HG03520 (cell line): ENCODE results near the gene OSBPL3.
A peak's percentile ranks its signal among the peaks of the same experiment; 100 is the strongest.

Source experiments
- ATAC-seq: cut with Tn5 transposase; IDR thresholded peaks from one replicate; pipeline ENCODE4 v1.9.1; 2021; ENCODE audit warnings: mild to moderate bottlenecking, moderate library complexity; ENCODE audit not compliant: unreplicated experiment

Gene OSBPL3

DNA sequence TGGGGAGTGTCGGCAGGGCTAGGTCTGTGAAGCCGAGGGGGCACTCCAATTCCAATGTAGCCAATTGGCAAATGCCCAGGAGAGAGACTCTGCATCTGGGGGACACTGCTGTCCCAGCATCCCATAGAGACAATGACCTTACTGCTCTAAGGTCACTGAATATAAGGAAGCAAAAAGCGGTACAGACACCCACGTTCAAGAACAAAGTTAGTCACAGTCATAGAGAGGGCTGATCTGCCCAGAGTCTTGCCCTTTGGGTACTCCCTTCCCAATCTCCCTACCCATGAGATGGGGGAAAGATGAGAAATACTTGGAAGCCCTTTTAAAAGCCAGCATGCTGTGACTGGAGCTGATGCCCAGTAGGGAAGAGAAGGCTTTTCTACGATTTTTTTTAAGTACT is 146.4 kb downstream of the OSBPL3 start:
- ATAC-seq, result no peak

DNA sequence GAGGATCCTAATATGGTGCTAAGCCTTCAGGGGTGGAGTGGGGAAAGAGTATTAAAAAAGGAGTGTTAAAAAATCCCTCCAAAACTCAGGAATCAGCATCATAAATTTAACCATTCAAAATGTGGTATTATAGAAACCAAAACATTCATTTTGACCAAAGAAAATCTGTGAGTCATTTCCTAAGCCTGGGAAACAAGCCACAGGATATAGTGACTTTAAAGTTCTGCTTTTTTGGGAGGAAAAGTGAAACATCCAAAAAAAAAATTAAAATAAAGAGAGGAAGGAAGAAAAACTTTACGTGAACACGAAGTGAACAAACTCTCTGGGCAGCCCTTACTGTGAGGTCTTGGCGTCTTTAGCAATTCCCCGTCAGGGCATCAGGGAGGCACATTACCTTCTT is 148.7 kb downstream of the OSBPL3 start:
- no peak for ATAC-seq

DNA sequence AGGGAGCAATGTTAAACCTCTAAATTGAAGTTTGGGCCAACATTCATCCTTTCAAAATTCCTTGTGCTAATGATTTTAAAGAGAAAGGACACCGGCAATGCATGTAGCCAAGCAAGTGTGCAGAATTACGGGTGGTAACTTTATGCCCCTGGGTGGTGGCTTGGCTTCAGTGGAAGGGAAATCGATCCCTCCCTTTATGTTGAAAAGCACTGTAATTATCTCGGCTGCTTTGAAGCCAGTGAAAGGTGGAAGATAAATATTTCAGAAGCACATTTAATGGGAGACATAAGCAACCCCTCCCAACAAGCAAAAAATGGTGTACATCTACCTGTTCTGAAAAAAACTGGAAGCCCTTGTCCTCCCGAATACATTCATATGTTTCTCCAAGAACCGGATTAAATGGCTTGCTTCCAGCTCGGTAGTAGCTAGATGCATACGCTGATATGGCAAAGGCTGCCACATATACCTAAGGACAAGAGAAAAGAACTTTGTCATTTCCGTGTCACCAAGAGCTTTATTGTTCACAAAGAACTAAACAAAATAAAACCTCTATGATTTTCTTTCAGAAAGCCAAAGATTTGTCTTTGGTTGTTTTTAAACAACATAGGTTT is 149.4 kb downstream of the OSBPL3 start:
- ATAC-seq, result no peak

GRCh38 chr7:24829787-24830186 is 150.2 kb downstream of the OSBPL3 start:
- no peak for ATAC-seq

GRCh38 chr7:24828891-24829661 is 150.9 kb downstream of the OSBPL3 start:
- no peak for ATAC-seq

DNA sequence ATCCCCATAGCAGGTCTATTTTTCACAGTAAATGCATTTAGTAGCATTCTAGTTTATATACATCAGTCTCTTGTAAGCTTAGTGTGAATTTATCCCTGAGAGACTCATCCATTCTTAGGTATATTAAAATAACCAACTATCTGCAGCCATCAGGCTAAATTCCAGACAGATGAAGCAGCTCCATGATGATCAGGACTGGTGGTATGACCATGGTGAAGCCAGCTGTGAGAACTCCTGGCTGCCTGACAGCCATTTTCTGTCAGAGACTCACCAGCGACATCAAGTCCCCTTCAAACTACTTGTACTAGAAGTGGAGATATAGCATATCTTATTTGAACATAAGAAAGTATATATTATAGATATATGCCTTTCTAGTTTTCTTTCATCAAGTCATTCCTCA is 152.4 kb downstream of the OSBPL3 start:
- no peak for ATAC-seq

DNA sequence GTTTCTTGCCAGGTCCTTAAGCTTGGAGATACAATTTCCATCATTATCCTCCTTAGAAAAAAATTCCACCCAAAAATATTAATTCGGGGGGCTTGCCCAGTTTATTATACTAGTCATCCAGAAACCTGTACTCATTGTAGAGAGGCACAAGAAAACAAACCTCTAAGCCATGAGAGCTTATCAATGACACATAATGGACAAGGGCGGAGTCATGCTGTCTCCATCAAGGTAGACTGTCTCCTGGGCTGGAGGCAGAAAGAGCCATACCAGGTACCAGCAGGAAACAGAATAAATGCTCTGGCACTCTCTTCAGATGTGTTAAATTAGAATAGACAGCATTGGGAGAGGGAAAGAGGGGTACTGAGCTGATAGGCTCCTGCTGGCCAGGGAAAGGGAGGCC is 153.0 kb downstream of the OSBPL3 start:
- ATAC-seq, result no peak

GRCh38 chr7:24826662-24827020 is 153.3 kb downstream of the OSBPL3 start:
- ATAC-seq, result no peak

- no peak for ATAC-seq
Measured at GRCh38 chr7:24825931-24826661, 153.9 kb downstream of the OSBPL3 start.

GRCh38 chr7:24825381-24825794 is 154.6 kb downstream of the OSBPL3 start:
- ATAC-seq, result no peak

- ATAC-seq, result no peak
Measured at GRCh38 chr7:24824896-24825295, 155.1 kb downstream of the OSBPL3 start.

DNA sequence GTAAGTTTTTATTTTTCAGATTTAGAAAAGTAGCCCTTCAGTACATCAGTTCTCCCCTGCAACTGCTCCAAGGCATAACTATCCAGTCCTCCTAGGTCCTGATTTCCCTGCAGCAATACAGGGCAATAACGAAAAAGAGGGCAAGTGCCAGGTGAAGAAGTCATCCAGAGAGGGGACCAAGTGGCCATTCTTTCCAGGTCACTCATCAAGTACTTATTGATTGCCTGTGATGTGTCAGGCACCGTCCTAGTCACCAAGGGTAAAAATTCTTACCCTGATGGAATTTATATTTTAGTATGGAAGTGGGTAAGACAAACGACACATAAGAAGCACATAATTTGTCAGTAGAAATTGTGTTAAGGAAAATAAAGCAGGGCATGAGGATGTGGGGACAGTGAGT is 155.6 kb downstream of the OSBPL3 start:
- ATAC-seq, result no peak

DNA sequence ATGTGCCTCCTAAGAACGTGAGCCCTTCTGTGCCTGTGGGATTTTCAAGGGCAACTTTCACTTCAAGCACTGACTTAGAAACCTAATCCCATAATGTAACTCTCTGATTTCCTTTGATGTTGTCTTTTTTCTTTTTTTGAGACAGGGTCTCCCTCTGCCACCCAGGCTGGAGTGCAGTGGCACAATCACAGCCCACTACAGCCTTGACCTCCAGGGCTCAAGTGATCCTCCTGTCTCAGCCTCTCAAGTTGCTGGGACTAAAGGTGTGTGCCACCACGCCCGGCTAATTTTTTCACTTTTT is 158.3 kb downstream of the OSBPL3 start:
- no peak for ATAC-seq

- ATAC-seq, result peak; percentile 74
Measured at GRCh38 chr7:24821045-24821753, 158.8 kb downstream of the OSBPL3 start.

DNA sequence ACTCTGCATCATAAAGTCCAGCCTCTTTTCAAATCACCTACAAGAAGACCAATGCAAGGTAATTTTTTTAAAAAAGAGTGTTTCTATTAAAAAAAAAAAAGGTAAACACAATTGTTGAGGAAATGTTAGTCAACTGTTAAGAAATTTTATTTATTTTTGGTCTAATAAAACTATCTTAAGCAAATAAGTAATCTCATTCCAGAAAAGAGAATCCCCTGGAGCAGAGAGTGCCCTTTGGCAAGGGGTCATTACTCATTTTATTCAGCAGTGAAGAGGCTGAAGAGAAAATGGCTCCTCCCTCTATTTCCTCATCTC is 159.3 kb downstream of the OSBPL3 start:
- no peak for ATAC-seq

DNA sequence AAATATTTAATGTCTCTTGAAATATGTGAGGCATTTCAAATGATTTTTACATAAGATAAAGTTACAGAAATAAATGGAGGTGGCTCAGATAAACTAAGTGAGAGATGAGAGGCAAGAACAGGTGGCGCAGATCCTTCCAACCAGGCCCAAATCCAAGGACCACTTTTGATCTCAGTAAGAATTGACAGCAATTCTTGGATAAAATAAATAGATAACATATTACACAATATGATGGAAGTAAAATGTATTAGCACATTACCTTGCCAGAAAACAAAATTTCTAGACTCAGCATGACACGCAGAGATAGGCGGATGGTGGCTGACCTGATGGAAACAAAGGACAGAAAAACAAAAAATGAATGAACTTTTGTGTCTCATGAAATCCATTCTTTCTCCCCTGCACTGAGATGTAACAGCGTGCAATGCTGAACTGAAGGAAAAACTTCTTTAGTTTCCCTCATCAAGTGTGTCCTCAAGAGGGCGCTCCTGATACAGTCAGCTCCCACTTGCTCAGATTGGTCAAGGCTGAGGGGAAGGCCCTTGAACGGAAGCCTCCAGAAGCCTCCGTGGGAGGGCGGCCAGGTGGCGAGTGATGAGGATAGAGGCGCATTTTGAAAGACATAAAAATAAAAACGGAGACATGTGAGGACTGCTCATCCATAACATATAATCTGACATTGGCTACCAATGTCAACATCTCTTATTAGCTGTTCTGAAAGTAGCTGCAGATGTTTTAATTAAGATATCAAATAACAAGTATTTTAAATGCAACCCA is 159.9 kb downstream of the OSBPL3 start:
- peak; percentile 74 for ATAC-seq

DNA sequence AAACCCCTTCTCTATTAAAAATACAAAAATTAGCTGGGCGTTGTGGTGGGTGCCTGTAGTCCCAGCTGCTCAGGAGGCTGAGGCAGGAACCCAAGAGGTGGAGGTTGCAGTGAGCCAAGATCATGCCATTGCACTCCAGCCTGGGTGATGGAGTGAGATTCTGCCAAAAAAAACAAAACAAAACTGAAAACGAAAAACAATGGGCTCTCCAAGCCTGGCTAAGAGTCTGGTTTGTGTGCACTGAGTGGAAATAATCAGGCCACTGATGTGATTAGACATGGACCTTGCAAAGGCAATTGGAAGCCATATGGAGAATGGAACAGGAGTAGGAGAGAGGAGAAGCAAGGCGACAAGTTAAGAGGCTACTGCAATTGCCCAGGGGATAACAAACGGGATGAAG is 162.6 kb downstream of the OSBPL3 start:
- no peak for ATAC-seq

DNA sequence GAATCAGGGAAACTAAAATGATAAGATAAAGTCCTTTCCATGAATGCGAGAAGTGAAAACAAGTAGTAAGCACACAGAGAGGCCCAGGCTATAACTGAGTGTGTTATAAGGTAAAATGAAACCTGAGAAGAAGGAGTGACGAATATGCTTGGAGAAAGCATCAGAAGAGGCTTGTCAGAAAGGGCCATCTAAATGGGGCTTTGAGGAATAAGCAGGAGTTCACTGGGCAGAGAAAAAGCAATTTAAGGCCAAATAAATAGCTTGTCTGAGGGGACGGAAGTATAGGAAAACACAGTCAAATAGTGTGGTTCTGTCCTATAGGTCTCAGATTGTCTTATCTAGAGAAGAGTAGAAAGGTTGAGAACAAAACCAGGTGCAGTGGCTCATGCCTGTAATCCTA is 163.1 kb downstream of the OSBPL3 start:
- no peak for ATAC-seq

GRCh38 chr7:24812305-24812945 is 167.6 kb downstream of the OSBPL3 start:
- ATAC-seq, result no peak

DNA sequence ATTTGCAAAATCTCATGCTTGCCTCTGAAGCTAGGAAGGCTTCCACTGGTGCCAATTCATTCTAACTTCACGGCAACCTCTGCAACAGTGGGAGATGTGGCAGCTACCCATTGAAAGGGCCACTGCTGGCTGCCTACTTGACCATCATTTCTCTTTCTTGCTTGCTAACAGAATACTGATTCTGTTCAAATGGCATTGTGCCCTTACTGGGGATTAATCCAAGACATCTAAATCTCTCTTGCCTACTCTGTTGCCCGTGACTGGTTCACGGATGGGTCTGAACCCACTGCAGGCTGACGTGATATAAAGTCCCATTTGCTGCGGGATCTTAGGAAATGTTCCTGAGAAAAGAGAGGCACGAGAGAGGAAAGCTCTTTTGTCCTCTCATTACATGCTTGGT is 171.5 kb downstream of the OSBPL3 start:
- no peak for ATAC-seq

DNA sequence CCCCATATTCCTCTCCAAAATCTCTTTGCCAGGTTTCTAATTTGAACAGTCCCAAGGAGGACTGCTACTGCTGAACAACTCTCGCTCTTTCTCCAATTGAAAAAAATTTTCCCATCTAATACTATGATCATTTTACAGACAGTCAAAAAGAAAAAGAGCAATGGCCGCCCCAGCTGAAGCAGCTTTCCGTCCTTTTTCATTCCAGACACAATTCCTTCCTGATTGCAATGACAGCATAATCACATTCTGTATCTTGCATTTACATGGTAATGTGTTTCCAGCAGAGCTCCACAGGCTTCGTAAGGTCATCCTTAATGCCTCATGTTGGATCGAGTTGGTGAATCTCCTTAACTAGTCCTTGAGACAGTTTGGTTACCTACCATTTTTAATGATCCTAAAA is 177.7 kb downstream of the OSBPL3 start:
- no peak for ATAC-seq
